HG02970 (cell line): Measurements from ENCODE around the gene C3orf52.

ENCODE experiments used
- ATAC-seq: cut with Tn5 transposase; IDR thresholded peaks from one replicate; pipeline ENCODE4 v1.9.1; 2021; ENCODE audit warnings: mild to moderate bottlenecking, moderate library complexity, moderate number of reproducible peaks; ENCODE audit not compliant: unreplicated experiment, low FRiP score

C3orf52 gene

GRCh38 chr3:112117415-112117814, 31.2 kb downstream of the C3orf52 start:
- no peak for ATAC-seq

GRCh38 chr3:112117841-112118571, 31.8 kb downstream of the C3orf52 start:
- ATAC-seq, result no peak

DNA sequence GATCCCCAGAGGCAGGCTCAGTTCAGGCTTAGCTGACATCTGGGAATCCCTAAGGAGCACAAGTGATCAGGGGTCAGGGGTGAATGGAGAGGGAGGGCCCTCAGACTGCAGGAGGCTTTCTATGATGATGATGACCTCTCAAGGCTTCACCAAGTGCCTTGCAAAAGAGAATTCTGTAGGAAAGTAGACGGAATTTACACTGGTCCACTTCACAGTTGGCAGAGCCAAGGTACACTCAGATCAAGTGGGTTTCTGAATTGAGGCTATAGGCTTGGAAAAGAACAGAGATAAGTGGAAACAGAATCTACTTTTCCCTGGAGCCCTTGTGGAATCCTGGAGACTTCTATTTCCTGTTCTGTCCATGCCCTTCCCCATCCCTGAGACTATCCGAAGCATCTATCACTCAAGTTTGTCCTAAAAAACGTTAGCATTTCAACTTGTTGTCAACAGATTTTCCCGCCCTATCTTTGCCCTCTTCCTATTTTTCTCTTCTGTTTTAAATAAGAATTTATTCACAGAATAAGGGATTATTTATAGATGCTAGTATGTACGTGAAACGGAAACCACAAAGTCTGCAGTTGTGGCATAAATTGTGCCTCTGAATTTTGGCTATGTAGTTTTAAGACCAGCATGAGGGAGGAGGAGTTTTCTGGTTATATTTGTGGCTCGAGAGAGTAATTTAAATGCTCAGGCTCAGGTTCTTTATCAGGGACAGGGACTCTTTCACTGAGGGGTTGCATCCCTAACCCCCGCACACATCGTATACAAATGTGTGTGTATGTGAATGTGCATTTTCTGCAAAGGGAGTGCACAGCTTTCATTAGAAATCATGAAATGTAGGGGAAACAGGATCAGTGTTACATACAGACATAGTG, 34.0 kb downstream of the C3orf52 start:
- ATAC-seq, result no peak

- no peak for ATAC-seq
These were observed 35.7 kb downstream of the C3orf52 start for GRCh38 chr3:112121577-112122547.

DNA sequence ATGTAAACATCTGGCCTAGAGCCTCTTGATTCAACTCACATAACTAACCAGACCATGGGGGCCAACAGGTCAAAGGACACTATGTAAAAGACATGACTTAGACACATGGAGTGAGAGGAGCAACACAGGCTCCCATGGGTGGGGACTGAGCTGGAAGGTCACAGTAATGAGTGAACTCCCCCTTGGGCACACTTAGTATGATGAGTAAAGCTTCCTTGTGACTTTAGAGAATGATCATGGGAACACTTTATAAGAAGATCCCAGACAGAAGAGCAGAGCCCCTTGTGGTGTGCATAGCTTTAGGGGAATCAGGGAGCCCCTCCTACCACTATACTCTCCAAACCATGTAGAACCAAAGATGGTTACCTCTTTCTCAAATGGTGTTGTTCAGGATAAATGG, 36.7 kb downstream of the C3orf52 start:
- ATAC-seq, result no peak

- no peak for ATAC-seq
These were observed 37.4 kb downstream of the C3orf52 start for GRCh38 chr3:112123548-112123947.

GRCh38 chr3:112124907-112125607, 38.9 kb downstream of the C3orf52 start:
- ATAC-seq, result no peak

DNA sequence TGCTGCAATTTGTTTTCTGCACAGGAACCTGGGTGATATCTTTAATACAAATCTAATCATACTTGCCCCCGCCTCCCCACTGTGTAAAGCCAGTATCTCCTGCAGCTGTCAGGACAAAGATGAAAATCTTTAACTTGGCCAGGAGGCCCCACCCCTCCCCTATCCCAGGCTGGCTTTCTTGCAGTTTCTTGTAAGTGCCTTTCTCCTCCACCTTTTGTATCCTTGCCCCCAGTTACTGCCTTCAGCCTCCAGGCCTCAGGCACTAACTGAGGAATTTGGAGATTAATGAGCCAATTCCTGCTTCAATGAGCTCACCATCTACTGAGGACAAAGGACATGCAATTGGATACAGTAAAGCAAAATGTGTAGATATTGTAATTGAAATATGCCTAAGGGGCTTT, 40.3 kb downstream of the C3orf52 start:
- no peak for ATAC-seq

DNA sequence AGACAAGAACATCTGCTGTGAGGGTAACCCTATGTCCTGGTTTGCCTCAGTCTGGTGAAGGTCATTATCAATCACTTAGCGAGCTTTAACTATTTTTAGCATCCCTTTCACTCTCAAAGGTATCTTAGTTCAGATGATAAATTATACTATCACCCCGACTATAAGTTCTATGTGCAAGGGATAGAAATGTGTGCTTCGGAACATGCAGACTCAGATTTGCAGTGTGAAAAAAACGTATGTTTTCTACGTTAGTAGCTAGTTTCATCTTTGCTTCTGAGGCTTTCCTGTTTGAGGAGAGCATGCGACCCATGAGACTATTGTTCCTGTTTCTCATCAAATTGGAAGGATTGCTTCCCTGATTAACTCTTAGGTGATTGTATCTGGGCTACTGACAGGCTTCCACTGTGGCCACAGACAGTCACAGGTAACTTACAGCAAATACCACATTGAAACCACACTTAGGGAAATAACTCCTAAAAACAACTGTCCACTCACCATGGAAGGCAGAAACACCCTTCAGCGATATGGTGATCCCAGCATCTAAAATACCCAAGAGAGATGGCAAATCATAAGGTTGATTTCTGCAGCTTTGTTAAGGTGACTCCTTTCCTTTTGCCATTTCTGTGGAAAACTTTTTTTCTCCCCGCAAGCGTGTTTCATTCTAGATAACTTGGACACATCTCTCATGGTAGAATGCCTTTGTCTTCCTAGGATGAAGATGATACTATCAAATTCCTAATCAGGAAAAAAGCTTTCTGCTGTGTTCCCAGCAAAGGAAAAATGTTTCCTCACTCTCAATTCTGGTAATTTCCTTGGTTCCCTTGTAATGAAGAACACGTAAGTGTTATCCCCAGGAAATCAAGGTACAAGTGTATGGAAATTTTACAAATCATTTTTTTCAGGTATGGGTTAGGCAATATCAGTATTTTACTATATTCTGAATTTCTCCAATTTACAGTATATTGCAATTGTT, 41.6 kb downstream of the C3orf52 start:
- ATAC-seq, result no peak

DNA sequence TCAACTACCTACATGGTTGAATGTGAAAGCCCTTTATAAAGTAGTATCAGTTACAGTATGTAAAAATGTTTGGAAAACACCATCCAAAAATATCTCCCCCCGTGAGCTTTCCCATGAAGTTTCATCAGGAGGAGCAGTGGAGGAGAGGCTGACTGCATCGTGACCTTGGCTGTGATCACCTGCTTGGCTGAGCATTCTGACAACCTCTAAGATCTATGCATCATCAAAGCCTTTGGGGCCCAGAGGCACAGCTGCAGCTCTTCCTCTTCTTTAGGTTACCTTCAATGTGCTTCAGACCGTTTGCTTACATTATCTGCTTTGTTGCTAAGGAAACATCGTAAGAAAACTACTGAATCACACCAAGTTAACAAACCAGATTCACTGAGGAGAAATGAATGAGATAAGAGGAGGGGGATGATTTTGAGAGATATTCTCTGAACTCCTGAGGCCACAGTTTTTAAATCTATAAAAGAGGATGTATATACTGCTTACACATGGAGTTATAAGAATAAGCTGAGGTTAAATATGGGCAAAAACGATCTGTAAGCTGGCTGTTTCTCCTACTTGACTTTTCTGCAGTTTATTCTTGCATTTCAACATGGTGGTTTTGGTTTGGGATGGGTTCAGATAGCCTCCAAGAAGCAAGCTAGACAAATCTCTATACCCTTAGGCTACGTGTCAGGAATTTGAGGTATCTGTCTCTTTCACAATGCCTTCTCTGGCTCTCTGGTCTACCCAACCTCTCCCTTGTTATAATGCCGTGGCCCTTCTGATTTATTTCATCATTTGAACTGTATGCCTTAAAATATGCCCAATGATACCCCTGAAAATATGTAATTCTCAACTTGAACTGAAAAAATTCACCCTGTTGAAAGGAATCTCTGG, 42.9 kb downstream of the C3orf52 start:
- ATAC-seq, result peak; percentile 40

DNA sequence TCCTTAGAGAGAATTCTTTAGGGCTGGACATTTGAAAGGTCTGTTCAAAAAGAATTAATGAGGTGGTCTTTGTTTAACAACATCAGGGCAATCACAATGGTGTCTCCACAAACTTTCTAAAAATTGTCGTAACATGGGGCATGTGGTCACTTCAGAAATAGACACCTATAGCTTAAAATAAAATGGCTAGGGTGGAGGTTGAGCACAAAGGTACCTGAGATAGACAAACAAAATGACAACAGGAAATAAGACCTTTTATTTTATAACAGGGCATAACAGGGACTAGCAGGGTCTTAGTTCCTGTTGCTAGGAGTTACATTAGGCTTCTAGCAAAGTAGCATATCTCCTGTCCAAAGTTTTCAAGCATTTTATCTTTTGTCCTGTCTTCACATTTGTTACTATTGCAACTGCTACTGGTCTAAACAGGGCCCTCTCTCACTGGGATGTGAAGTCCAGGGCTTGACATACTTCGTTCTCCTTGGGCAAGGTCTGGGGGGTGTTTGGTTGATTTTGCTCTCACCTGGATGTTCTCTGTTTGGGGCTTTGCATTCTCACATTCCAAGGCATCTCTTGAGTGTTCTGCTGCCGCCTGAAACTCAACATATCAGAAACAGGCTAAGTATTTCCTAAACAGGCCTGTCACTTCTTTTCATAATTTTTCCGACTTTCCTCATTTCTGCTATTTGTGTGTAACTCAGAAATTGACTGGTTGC, 43.9 kb downstream of the C3orf52 start:
- ATAC-seq, result no peak

DNA sequence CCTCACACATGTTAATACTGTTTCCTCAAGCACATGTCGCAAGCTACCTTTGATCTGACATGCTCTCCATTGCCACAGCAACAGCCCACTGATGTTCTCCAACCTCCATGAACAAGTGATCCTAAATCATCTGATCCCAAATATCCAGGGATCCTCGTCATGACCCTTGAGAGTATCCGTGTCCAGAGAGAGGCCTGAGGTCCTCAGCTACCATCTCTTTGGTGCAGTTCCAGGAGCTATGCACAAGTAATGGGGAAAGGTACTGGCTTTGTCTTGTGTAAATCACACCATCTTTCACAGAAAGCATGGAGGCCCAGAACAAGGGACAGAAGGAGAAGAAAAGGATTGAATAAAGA, 44.4 kb downstream of the C3orf52 start:
- no peak for ATAC-seq

GRCh38 chr3:112131111-112131510, 44.9 kb downstream of the C3orf52 start:
- ATAC-seq, result no peak

DNA sequence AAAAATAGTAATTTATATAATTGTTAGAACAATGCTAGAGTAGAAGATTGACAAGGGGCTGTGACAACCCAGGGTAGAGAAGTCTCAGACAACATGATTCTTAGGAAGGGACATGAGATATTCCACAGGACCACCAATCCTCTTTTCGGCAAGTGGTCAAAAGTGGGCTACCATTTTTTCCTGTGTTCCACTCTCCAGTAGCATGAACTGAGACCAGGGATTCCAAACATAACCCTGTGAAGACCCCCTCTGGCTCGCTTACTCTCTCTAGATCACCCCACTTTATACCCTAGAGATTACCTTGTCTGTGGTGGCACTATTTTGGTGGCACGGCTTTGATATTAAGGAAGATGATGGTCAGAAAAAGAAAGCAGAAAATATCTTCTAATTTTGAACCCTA, 45.9 kb downstream of the C3orf52 start:
- no peak for ATAC-seq

DNA sequence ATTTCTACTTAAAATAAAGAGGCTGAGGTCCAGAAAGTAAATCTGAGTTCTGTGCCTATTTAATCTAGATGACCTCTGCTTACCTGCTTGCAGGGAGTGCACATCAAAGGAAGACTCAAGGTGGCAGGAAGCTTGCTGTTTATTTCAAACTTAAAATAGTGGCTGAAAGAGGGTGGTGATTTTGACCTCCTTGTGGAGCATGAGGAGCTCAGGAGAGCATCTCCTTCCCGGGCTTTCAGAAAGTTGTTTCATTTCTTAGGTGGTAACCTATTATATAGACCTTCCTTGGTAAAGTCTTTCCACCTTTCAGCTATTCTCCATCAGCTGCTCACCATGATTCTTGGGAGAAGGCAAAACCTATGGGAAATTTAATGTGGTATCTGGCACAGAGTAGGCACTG, 46.4 kb downstream of the C3orf52 start:
- no peak for ATAC-seq

DNA sequence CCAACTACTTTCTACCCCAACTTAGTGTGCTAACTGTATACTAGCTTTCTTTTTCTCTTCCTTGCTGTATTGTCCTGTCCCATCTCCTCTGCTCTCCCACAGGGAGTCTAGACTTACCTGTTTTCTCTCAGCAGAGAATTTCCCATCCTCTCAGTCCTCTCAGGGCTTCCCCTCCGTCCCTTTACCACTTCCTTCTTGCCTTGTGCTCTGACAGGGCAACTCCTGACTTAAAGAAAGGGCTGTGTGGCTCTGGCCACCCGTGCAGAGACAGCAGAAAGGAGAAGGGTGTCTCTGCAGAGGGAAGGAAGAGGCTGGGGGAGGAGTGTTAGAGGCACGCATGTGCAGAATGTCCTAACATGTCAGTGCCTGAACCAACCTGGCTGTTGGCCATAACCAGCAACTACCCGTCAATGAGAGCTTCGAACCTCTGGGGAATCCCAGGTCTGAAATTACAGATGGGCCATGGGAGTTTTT, 46.8 kb downstream of the C3orf52 start, which contains the start of gene GCSAM:
GCSAM (minus strand) TSS at position 274 of the 474 bp plus-strand sequence; CDS start at position 146, 128 bp downstream.
- ATAC-seq, result peak; percentile 64
